RPMI7951 (cell line): Measurements from ENCODE around the gene EXOC6. TPM values are rescaled to one million over a fixed set of nuclear protein-coding genes. Genes with fewer than 3 reads are reported as not detected.

Experiments used
- DNase-seq: peaks from one replicate; pipeline ENCODE4 v3.0.0-alpha.2; 2012; ENCODE audit warnings: low read depth
- total RNA-seq: library from RNA; depleted of rRNA; stranded (reverse); fragments of >200 nt; shearing (Covaris generic); gene quantifications from 2 replicates; pipeline ENCODE4 v1.2.3, GENCODE V29; 2014

Gene EXOC6
- total RNA-seq, 1 experiment from 2014 or later, result 5.2 TPM

DNA sequence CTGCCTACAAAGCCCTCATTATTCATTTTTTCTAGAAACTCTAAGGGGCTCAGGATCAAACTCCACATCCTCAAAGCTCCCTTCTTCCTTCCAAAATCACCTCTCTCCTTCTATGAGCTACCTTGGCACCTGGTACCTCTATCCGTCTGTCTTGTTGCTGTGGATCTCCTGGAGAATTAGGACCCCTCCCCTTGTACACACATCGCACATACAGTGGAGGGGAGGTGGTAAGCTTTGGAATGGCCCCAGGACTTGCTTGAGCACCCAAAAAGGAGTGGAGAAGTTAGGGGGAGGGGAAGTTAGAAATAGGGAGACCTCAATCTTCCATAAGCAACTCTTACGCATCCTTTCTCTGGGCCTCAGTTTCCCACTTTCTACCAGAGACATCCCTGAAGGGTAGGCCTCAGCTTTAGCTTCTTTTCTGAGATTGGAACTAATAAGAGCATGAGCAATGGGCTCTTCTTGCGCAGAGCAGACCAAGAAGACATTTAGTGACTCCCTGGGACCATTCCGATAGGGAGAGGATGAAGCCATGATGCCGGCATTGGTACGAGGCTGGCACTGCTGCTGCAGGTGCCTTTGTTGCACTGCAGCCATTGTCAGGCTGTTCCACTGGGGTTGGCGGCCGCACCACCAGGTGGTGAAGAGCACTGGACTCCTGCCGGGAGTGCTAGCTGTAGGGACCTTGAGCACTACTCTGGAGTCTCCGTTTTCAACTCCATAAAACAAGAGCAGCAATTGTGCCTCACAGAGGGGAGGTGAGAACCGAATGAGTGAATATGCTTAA, 216.7 kb downstream of the EXOC6 start:
- DNase-seq, result no peak

DNA sequence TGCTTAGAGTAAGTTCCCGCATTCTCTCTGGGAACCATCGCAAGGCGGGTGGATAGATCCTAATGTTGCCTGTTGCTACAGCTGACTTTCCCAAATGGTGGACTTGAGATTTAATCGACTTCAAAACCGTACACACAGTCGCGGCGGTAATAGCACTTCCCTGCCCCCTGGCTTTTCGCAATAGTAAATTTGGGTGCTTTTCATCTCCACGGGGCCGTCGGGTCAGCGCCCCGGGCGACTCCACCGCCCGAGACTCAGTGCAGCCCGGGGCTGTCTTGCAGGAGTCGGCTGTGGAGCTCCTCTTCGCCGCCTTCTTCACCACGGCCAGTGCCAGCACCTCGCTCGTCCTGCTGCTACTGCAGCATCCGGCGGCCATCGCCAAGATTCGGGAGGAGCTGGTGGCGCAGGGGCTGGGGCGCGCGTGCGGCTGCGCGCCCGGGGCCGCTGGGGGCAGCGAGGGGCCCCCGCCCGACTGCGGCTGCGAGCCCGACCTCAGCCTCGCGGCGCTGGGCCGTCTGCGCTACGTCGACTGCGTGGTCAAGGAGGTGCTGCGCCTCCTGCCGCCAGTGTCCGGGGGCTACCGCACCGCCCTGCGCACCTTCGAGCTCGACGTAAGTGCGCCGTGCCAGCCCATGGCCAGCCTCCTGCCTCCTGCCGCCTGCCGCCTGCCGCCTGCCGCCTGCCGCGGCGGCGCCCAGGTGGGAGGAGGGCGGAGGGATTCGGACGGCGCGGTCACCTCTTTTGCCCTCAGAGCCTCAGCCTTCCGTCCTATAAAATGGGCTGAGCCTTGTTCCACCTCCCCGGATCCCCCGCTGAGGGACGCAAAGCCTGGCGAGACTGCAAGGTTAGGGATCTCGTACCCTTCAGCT, 217.6 kb downstream of the EXOC6 start:
- DNase-seq, result no peak

DNA sequence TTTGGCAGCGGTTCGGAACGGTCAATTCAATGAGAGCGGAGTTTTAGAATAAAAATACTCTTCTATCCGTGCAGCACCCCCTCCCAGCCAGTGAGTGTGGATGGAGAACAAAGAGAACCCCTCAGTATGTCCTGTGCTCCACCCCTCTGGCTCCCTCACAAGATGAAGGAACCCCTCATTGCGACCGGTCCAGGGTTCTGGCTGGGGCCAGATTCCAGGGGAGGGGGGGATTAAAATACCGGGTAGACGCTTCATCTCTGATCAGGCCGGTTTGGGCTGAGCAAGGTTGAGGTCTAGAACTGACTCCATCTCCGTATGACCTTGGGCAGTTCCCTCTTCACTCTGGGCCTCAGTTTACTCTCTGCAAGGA, 218.2 kb downstream of the EXOC6 start:
- DNase-seq, result no peak

DNA sequence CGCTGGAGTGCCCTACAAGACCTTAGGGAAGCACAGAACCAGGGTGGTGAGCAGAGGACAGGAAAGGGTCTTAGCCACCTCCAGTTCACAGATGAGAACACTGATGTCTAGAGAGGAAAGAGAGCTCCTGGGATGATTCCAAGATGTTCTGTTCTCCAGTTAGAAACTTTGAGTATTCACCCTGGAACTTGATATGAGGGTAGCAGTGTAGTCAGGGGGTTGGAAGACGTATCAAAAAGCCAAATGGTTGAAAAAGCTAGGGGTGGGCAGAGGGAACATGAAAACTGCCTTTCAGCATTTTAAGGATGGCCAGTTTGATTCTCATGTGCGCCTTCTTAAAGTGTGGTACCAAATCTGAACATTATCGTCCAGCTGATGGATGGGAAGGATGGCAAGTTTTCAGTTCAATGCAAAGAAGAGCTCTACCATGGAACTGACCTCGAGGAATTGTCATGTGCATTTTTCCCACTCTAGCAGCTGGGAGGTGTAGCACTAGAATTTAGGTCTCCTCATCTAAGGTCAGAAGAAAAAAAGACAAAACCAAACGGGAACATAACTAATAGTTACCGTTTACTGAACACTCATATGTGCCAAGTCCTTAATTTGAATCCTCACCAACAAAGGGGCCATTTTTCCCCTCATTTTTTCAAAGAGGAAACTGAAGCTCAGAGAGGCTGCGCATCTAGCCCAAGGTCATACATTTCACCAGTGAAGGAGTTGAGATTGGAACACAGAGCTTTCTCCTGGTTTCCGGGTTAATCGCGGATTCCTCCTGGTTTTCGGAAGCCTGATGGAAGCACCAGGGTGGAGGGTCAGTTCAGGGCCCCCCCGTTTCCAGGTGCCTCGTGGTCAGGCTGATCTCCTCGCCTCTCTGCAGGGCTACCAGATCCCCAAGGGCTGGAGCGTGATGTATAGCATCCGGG, 219.4 kb downstream of the EXOC6 start:
- DNase-seq, result no peak

DNA sequence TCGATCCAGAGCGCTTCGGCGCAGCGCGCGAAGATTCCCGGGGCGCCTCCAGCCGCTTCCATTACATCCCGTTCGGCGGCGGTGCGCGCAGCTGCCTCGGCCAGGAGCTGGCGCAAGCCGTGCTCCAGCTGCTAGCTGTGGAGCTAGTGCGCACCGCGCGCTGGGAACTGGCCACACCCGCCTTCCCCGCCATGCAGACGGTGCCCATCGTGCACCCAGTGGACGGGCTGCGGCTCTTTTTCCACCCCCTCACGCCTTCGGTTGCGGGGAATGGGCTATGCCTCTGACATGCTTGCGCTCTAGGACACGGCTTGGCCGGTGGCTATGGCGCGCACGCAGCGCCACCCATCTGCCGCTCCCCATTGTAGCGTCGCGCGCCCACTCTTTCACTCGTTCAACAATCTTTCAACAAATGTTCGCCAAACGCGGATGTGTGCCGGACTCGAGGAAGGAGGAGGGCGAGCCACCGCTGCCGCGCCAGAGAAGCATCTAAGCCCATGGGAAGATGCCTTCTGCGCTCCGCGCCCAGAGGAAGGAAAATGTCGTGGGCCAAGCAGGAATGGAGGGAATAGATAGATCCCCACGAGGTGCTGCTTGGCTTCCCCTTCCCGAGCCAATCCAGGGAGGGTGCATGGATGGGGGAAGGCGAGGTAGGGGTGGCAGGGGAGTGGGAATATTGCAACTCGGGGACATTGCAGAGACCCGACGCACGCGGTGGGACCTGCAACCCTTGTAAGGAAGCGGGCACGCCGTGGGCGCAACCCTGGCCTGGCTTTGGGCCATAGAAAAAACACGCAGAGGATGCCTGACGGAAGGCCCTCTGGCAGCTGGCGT, 220.3 kb downstream of the EXOC6 start:
- DNase-seq, result peak; percentile 17

DNA sequence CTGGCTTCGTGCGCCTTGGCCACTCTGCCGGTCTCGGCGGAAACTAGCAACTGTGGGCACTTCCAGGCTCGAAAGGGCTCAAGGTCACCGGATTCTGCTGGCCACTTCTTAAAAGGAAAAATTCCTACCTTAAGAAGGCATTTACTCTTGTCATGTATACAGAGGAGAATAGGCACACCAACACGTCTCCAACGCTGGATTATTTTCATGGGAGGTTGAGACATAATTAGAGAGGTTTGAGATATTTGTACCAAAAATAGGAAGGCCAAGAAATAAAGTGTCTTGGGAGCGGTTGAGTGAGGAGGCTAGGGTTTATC, 220.9 kb downstream of the EXOC6 start:
- no peak for DNase-seq

DNA sequence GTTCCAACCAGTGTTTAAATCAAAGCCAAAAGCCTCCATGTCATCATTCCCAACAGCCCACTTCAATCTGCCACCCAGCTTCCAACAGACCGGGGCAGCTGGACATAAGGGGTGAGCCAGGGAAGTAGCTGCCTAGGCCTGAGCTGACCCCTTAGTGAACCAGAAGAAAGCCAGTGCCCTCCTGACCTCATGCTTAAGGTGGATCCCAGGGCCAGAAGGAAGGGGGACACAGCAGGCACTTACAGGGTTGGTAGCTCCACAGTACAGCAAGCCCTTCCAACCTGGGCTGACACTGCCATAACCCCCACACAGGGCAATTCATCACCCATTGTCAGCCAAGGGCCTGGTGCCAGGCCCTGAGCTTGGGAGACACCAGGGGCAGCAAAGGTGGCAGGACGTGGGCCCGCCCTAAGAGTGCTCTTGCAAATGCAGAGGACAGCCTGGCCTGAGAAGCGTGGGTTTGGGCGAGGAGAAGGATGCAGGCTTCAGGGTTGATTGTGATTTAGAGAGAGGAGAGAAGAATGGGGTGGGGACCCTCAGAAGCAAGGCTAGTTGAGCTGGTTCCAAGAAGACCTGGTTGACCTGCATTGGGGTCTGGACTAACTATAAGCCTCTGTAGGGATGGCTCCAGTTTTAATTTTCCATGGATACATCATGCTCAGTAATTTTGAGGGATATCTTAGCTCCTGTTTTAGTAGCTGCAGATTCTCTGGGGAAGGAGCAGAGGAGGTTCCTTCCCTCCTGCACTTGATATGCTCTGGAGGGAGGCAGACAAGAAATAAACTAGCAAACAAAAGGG, 222.3 kb downstream of the EXOC6 start:
- no peak for DNase-seq

DNA sequence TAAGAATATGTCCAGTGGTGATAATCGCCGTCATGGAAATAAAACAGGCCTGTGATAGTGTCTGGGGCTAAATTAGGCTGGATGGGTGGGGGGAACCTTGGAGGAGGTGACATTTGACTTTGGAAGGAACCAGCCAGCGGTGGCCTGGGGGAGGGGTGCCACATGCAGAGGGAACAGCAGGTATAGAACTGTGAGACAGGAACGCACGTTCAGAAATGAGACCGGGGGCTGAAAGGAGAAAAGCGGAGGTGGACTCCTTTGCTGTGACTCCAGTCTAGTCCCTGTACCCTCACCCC, 222.8 kb downstream of the EXOC6 start:
- no peak for DNase-seq

DNA sequence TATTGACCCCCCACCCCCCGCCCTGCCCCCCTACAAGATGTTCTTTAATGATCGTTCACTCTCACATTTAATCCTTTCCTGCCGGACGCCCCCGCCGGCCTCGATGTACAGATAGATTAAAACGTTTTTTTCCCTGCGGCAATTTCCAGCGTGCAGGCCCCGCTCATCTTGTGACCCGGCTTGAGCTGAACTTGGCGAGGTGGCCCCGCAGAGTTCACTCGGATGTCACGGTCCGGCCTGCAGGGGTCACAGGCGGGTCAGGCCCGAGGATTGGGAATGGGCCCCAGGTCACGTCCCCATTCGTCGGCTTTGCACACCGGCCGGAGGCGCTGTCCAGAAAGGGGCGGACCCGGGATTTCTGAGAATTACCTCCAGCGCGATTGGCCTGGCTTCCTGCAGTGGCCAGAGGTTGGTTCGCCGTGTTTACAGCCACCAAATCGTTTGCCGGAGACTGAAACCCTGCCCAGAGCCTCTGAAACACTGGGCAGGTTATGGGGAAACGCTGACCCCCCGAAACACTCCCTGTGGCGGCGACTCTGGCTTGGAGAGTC, 223.4 kb downstream of the EXOC6 start:
- DNase-seq, result no peak

DNA sequence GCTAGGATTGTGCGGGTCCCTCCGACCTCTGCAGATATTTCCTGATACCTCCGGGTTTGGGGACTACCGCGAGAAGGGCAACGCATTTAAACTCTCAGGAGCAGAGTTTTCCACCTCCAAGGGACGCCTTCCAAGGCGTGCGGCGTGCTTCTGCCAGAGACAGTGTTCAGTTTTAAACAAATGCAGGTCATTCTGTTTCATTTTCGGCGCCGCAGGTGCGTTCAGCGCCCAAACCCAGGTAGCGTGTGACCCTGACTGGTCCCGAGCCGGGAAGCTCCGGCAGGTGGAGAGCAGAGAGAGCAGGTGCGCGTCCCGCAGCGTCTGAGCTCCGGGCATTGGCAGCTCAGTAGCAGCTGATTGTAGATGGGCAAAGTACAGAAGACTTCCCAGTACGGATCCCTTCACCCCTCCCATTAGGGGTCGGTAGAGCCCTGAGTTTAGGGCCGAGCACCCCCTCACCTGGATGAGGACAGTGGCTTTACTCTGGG, 223.9 kb downstream of the EXOC6 start:
- no peak for DNase-seq

DNA sequence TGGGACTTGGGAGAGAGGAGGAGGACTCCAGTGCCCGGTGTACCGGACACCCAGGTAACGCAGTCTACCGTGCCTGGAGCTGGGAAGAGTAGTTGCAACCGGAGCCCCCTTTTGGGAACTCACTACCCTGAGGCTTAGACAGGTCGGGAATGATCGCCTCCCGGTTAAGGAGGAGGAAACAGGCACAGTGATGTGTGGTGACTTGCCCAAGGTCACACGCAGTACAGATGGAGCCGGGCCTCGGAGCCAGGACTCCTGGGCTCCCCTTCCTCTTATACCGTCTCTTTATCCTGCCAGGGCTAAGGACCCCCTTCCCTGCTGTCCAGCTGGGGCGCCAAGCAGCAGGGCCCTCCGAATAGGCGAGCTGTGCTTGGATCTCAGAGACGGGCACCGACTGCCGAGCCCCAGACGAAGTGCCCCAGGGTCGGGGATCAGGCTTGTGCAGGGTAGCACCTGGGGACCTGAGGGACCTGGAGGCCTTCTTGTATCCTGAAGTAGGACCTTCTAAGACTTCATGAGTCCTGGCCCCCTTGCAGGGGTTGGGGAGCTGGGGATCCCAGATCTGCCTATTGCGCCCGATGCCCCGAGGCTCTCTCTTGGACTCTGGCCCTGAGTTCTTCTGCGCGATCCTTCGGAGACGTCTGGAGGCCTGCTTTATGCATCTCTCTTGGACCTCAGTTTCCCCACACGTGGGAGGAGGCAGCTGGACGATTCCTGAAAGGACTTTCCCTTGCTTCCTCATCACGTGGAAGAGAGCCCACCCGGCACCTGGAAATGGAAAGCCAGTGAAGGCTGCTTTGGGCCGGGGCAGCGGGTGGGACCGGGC, 224.6 kb downstream of the EXOC6 start:
- no peak for DNase-seq

DNA sequence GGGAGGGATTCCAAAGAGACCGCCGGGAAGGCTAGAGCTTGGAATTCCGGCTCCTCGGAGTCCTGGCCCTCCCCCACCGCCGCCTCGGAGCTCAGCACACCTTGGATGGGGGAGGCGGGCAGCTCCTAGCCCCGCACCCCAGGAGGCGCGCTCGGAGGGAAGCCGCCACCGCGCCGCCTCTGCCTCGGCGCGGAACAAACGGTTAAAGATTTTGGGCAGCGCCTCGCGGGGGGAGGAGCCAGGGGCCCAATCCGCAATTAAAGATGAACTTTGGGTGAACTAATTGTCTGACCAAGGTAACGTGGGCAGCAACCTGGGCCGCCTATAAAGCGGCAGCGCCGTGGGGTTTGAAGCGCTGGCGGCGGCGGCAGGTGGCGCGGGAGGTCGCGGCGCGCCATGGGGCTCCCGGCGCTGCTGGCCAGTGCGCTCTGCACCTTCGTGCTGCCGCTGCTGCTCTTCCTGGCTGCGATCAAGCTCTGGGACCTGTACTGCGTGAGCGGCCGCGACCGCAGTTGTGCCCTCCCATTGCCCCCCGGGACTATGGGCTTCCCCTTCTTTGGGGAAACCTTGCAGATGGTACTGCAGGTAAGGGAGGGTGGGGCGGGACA, 225.3 kb downstream of the EXOC6 start, which contains the start of gene CYP26A1:
CYP26A1 (plus strand) TSS at position 355 of the 608 bp plus-strand sequence; CDS start at position 397, 42 bp downstream.
- no peak for DNase-seq

DNA sequence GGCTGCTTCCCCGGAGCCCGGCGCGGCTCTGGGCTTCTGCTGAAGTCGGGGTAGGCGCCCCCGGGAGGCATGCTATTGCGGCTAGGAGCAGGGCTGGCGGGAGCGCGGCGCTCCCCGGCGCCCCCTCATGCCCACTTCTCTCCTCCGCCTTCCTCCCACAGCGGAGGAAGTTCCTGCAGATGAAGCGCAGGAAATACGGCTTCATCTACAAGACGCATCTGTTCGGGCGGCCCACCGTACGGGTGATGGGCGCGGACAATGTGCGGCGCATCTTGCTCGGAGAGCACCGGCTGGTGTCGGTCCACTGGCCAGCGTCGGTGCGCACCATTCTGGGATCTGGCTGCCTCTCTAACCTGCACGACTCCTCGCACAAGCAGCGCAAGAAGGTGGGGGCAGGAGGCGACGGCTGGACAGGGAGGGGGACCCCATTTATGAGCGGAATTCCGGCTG, 225.9 kb downstream of the EXOC6 start:
- no peak for DNase-seq

DNA sequence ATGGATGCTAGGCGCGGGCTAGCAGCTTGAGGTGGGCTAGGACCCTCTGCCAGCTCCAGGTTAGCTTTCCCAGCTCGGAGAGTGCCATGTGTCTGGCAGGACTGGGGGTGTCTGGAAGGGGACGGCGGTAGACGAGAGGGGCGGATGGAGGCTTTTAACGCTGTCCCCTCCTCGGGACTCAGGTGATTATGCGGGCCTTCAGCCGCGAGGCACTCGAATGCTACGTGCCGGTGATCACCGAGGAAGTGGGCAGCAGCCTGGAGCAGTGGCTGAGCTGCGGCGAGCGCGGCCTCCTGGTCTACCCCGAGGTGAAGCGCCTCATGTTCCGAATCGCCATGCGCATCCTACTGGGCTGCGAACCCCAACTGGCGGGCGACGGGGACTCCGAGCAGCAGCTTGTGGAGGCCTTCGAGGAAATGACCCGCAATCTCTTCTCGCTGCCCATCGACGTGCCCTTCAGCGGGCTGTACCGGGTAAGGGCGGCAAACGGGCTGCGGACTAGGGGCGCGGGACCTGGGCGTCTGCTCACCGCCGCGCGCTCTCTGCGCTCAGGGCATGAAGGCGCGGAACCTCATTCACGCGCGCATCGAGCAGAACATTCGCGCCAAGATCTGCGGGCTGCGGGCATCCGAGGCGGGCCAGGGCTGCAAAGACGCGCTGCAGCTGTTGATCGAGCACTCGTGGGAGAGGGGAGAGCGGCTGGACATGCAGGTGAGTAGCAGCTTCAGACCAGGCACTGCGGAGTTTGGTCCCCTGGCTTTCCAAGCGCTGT, 226.5 kb downstream of the EXOC6 start:
- no peak for DNase-seq

DNA sequence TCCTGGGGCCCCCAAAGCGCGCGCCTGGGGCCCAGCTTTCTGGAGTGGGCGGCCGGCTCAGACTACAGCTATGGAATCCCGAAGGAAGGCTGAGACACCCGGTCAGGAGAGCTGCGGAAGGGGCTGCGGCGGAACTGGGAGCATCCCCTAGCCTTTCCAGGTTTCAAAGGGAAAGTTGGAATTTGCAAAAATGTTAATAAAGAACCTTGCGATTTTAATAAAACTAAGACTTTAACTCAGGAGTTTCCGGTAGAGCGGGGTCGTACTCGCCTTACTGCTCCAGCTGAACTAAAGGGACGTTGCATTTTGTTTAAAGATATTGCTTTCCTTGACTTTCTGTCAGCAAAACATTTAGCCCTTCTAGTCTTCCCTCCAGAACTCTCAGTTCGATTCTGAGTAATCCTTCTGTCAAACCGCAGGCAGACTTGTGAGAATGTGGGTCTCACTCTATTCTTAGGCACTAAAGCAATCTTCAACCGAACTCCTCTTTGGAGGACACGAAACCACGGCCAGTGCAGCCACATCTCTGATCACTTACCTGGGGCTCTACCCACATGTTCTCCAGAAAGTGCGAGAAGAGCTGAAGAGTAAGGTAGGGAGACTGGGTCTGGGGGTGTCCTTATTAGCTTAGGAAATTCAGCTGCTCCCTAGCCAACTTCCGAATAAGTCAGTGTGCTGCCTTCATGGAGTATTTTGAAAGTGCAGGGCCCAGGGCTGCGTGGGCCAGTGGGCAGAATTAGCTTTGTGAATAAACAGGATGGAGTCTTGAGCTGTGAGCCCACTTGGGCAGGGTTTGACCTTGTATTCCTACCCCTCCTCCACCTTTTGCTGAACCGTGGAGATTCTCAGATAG, 227.3 kb downstream of the EXOC6 start:
- DNase-seq, result no peak

DNA sequence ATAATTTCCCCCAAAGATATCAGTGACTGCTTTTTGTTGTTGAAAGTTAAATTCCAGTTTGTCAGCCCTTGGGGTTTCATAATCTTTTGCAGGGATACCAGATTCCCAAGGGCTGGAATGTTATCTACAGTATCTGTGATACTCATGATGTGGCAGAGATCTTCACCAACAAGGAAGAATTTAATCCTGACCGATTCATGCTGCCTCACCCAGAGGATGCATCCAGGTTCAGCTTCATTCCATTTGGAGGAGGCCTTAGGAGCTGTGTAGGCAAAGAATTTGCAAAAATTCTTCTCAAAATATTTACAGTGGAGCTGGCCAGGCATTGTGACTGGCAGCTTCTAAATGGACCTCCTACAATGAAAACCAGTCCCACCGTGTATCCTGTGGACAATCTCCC, 228.6 kb downstream of the EXOC6 start:
- no peak for DNase-seq

DNA sequence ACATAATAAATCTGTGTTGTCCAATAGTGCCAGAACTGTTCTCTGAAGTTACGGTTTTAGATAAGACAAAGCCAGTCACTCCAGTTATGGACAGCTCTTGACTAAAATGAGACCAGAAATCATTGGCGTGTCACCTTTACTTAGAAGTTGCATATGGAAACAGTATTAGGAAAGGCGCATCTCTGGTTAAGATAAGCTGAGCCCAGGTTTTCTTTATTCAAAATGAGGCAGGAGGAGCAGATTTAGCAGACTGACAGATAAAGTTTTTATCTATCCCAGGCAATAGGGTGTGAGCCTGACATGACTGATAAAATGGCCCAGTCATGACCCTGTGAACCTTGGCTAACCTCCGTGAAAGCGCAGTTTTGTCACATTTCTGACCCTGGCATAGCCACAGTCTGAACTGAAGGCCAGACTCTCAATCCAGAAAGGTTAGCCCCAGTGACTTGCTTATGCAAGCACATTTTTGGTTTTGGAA, 229.6 kb downstream of the EXOC6 start:
- no peak for DNase-seq
